HG03045 (cell line): ENCODE results near the gene ATP5F1E.
"Not testable (repeated sequence)": the region's sequence is repeated elsewhere in the genome, so short reads cannot be mapped to it uniquely, and the experiment has no call there.

Experiments used
- ATAC-seq: cut with Tn5 transposase; IDR thresholded peaks from one replicate; pipeline ENCODE4 v1.9.1; 2021; ENCODE audit warnings: mild to moderate bottlenecking, moderate library complexity; ENCODE audit not compliant: unreplicated experiment

The ATP5F1E gene

DNA sequence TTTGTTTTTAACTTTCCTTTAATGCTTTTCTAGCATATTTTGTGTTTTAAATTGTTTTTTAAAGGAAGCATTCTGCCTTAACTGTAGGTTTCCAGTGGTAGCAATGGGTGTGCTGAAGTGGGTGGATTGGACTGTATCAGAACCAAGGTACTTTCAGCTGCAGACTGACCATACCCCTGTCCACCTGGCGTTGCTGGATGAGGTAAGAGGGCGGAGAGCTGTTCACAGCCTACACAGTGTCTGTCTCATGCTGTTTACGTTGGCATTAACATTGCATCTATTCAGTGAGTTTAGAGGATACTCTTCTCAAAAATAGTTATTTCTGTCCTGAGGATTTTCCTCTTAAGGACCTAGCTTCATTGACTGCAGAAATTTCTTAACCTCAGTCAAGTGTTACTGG, 39.2 kb downstream of the ATP5F1E start:
- ATAC-seq: no peak

DNA sequence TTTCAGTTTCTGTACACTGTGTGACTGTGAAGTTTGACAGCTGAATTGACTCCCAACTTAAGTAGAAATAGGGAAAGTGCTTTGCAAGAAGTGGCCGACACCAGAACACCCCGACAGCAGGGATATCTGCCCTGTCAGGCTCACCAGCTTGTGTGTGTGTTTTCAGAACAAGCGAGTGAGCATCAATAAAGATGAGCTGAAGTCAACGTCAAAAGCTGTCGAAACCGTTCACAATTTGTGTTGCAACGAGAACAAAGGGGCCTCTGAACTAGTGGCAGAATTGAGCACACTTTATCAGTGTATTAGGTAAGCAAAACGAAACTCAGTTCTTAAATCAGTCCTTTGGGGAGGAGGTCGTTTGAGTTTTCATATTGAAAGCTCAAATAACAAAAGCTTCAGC, 40.4 kb downstream of the ATP5F1E start:
- ATAC-seq: no peak

DNA sequence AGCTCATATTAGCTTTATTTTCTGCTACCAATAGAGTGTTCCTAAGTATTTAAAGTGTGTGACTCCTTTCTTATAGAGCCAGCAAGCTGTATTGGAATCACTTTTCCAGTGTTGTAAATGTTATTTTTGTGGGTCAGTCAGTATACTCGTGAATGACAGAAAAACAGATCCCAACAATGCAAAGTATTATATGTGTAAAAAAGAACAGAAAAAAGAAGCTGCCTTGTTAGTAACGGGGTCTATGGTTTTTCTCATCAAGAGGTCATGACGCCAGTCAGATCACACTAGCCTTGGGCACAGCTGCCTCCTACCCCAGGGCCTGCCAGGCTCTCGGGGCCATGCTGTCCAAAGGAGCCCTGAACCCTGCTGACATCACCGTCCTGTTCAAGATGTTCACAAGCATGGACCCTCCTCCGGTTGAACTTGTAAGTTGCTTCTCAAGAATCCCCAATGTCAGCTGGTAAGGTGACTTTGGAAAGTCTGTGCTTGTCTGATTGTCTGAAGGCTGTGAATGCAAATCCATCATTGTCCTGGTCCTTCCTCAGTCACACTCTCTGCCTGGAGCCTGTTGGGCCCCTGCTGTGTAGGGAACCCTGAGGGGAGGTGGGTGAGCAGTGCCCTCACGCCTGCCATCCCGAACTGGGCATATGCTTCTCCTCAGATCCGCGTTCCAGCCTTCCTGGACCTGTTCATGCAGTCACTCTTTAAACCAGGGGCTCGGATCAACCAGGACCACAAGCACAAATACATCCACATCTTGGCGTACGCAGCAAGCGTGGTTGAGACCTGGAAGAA, 41.3 kb downstream of the ATP5F1E start:
- ATAC-seq: no peak

DNA sequence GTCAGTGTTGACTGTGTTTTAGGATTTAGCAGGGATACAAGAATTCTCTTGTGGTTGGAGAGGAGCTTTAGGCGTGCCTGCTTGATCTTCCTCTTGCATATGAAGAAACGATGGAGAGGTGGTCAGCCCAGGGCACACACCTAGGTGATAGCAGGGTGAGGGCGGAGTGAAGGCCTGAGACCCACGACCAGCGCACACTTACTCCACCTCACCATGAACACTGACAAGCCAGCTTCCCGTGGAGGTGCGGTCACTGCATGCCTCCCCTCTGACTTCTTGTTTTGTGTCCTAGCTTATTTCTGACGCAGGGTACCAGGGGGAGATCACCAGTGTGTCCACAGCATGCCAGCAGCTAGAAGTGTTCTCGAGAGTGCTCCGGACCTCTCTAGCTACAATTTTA, 42.9 kb downstream of the ATP5F1E start:
- no peak for ATAC-seq

DNA sequence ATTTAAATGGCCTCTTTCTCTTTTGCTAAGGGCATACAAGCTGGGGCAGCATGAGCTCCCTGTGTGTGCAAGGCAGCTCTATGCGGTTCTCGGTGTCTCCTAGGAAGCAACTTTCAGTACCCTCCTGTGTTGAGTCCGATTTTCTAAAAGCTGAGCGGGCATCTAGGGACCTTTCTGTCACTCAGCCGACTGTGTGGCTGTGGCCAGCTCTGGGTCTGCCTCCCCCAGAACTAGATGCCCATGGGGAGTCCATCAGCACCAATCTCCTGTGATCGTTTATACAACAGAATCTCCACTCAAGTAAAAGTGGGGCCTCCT, 43.6 kb downstream of the ATP5F1E start:
- no peak for ATAC-seq

DNA sequence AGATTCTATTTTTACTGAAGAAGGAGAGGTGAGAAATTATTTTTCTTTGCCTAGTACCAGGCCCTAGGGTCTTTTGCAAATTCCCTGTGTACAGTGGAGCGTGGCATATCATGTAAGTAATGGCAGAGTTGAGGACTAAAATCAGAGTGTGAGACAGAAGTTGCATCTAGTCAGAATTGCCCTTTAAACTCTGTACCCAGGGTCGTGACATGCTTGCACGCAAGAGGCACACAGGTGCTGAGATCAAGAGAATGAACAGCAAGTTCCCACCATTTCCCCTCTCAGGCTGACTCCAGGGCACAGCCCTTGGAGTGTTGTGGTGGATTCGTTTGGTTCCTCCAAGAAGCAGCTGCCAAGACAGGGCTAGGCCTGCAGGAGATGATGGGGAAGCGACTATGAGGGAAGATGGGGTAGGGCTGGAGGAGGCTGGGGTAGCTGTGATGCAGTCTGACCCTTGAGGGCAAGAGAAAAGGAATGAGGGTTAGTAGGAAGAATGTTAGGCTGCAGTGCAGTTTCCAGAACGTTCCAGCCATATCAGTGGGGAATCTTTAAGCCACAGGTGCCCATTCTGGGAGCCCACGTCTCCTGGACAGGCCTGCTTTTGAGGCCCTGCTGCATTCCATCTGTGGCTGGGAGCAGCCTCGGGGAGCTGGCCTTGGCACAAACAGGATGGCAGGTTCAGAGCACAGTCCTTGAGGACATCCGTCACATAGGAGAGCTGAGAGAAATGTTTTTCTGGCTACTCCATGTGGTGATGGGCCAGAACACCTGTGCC, 44.2 kb downstream of the ATP5F1E start:
- no peak for ATAC-seq

DNA sequence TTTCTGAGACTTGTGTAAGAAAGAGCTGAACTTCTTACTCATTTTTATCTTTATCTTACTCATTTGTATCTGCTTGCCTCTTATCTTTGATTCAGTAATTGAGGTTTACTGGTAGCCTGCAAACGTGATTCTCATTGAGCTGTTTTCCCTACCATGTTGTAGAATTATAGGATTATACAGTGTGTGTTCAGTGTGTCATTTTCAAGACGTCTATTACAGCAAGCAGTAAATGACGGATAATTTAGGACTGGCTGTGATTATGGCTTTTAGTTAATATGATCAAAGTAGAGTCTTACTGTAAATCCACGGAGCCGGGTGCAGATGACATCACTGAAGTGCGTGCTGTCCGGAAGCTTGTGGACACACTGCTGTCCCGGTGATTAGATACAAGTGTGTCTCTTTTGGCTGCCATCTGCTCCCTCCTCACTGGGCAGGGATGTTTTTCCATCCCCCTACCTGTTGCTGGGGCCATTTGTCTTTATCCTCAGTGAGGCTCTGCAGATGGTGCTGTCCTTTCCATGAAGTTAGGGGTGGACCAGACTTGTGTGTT, 45.1 kb downstream of the ATP5F1E start:
- ATAC-seq: no peak

DNA sequence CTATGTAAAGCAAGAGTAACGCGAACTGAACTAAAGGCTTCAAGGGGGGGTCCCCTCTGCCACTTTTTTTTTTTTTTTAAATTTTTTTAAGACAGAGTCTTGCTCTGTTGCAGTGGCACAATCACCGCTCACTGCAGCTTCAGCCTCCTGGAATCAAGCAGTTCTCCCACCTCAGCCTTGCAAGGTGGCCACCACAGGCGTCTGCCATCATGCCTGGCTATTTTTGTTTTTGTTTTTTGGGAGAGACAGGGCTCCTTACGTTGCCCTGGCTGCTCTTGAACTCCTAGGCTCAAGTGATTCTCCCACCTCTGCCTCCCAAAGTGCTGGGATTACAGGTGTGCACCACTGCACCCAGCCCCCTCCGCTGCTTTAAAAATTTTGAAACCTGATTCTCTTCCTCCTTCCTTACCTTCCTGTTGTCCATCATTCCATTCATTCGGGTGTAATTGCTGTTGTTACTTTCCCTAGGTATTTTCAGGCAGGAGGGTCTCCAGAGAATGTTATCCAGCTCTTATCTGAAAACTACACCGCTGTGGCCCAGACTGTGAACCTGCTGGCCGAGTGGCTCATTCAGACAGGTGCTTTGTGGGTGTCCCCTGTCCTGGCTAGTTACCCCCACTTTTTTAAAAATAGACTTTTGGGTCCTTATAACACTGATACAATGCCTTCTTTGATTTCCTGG, 45.7 kb downstream of the ATP5F1E start:
- ATAC-seq: no peak

DNA sequence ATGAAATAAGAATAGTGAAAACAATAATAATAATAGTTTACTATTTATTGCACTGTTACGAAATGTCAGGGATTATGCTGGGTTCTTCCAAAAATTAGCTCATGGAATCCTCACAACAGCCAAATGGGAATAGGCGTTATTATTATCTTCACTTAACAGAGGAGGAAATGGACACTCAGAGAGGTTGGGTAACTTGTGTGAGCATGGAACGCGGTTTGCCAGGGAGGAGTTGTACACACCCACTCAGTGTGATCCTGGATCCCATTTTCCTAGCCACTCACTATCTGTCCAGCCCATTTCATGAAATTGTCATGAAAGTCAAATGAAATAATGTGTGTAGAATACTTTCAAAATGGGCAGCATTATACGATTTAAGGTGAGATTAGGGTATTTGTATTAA, 46.5 kb downstream of the ATP5F1E start:
- no peak for ATAC-seq

DNA sequence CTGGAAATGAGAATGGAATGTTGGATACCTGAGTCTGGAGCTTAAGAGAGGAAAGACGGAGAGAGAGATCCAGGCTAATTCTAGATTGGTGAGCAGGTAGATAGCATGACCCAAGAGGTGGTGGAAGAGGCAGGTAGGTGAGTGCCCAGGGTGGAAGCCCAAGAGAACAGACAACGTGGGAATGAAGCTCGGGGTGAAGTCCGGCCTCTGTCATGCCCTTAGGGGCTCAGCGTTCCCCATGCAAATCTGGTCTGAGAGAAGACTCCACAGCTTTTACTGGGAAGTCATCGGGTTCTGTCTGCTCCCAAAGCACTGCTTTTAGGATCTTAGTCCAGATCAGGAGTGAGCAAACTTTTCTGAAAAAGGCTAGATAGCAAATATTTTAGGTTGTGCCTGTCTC, 47.4 kb downstream of the ATP5F1E start:
- ATAC-seq: no peak

DNA sequence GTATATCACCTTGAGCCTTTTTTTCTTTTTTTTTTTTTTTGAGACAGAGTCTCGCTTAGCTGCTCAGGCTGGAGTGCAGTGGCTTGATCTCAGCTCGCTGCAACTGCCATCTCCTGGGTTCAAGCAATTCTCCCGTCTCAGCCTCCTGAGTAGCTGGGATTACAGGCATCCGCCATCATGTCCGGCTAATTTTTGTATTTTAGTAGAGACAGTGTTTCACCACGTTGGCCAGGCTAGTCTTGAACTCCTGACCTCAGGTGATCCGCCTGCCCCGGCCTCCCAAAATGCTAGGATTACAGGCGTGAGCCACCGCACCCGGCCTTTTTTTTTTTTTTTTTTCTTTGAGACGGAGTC, 49.0 kb downstream of the ATP5F1E start:
- ATAC-seq: not testable (repeated sequence)

DNA sequence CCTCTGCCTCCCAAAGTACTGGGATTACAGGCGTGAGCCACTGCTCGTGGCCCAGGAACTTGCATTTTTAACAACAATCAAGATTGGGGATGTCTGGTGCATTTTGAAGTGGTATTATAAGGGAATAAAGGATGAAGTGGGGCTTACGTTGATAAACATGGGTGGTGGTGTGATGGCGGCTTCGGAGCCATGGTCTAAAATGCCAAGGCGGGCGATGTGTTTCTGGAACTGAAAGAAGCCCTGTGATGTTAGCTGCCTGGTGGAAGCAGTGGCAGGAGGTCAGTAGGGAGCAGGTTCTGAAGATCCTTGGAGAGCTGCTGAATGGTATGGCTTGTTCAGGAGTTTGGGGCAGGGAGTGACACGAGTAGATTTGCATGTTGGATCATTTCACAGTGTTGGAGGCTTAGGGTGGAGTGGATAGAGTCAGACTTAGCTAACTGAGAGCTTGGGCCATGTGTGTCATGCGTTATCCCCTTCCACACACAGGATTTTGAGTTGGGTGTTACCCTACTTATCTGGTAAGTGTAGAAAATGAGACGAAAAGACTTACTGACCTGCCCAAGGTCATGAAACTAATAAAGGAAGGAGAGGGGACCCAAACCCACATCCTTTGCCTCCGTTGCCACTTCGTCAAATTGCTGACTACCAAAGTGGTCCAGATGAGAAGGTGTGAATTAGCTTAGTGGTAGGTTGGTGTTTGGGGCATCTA, 49.6 kb downstream of the ATP5F1E start:
- ATAC-seq: no peak

DNA sequence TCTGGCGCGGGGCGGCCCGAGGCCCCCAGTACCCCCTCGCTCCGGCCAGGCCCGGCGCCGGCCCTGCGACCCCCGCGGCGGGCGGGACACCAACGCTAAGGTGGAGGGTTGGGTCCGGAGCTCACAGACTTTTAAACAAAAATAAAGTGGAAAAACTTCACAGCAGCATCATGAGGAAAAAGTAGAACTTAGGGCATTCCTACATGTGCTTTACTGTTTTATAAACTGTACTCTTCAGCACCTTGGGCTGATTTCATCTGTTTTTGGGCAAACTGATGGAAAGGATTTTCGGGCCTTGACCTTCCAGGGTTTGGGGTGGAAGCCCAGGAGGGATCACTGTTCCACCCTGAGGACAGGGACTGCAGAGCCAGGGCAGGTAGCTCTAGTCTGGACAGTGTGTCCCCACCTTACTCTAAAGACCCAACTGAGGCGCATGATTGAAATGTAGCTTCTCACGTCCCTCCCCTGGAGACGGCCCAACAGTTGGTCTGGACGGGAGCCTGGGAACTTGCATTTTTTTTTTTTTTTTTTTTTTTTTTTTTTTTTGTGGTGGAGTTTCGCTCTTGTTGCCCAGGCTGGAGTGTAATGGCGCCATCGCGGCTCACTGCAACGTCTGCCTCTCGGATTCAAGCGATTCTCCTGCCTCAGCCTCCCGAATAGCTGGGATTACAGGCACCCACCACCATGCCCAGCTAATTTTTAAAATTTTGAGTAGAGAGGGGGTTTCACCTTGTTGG, 50.3 kb downstream of the ATP5F1E start:
- ATAC-seq: peak; percentile 4

DNA sequence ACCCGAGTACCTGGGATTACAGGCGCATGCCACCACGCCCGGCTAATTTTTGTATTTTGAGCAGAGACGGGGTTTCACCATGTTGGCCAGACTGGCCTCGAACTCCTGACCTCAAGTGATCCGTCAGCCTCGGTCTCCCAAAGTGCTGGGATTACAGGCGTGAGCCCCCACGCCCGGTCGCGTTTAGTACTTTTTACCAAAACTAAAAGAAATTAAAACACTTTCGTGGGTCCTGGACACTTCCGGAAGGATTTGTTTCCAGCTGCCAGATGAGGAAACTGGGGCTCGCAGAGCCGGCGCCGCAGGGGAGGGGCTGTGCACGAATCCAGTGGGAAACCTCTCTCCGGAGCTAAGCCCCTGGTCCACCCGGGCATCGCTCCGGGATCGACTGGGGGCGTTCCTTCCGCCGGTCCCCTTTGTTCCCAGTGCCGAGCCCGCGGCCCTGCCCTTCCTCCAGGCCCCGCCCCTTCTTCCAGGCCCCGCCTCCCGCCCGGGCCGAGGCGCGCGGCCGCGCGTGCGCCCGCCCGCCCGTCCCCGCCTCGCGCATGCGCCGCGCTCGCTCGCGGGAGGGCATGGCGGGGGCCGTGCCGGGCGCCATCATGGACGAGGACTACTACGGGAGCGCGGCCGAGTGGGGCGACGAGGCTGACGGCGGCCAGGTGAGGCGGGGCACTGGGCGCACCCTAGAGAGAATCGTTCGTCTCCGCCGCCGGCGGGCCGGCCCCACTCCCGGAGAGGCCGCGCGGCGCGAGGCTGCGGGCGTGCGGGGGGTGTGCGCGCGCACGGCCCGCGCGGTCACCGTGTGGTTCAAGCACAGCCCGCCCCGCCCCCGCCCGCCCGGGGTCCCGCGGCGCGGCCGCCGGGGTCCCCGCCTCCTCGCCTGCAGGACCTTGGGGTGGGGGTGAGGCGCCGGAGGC, 51.2 kb downstream of the ATP5F1E start, which contains the start of gene NELFCD:
NELFCD (plus strand) TSS at position 546 of the 917 bp plus-strand sequence; CDS start at position 600, 54 bp downstream.
- peak; percentile 73 for ATAC-seq

DNA sequence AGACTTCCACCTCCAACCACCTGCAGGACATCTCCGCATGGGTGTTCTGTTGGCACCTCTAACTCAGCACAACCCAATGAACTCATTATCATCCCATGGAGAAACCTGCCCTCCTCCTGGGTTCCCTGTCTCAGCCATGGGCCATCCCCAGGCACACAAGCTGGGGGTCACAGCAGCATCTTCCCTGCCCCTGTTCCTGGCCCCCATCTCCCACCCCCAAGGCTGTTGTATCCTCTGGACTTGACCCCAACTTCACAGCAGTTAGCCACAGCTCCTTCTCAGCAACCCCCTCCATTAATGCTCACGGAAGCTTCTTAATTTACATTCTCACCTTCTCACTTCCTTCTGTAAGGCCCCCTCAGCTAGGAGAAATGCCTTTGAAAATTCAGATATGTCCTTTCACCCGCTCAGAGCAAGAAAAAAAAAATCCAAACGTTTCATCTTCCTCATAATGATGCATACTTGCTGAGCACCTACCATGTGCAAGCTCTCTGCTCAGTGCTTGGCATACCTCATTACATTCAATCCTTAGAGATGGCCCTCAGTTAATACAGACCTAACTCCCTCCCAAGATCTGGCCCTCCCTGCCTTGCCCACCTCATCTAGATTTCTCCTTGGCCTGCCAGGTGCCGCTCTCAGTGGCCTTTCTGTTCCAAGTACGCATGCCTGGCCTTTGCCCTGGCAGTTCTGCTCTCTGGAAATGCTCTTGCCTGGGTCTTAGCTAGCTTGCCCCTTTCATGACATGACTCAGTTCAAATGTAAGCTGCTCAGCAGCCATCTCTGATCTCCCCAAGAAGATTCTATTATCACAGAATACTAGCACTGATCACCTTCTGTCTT, 53.6 kb downstream of the ATP5F1E start:
- no peak for ATAC-seq

DNA sequence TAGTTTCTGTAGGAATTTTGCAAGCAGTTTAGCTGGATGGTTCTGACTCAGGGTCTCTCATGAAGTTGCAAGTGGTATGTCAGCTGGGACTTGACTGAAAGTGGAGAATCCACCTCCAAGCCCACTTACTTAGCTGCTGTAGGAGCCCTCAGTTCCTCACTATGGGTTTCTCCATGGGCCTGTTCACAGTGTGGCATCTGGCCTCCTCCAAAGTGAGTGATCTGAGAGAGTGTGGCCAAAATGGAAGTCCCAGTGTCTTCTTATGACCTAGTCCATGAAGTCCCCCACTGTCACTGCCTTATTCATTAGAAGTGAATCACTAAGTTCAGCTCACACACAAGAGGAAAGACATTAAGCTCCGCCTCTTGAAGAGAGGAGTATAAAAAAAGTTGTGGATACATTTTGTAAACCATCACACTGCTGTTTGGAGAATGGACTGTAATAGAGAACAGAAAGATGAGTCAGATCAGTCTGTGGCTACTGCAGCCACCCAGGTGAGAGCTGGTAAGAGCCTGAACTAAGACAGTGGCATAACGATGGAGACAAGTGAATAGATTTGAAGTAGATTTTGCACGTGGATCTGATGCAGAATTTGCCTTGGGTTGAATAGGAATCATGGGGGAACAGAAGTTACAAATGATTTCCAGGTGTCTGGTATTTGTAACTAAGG, 55.9 kb downstream of the ATP5F1E start:
- no peak for ATAC-seq
